ENCODE results near the gene HDDC2.

Gene HDDC2

DNA sequence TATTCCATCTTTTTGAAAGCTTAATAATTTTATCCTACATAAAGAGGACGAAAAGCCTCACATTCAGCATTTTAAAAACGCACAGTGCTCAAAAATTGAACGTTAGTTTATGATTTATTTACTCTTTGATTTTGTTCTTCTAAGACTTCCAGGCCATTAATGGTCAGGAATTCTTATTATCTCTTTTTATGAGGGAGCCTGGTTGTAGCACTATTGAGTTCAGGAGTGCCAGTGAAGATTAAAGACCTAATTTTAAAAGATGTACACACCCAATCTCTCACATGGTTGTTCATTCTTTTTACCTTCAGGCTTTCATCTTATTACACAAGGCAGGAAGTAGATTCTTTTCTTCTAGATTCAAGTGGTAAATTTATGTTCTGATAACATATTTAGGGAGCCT lies 68.6 kb downstream of the HDDC2 start:
- TF ChIP-seq, protein P1, sequence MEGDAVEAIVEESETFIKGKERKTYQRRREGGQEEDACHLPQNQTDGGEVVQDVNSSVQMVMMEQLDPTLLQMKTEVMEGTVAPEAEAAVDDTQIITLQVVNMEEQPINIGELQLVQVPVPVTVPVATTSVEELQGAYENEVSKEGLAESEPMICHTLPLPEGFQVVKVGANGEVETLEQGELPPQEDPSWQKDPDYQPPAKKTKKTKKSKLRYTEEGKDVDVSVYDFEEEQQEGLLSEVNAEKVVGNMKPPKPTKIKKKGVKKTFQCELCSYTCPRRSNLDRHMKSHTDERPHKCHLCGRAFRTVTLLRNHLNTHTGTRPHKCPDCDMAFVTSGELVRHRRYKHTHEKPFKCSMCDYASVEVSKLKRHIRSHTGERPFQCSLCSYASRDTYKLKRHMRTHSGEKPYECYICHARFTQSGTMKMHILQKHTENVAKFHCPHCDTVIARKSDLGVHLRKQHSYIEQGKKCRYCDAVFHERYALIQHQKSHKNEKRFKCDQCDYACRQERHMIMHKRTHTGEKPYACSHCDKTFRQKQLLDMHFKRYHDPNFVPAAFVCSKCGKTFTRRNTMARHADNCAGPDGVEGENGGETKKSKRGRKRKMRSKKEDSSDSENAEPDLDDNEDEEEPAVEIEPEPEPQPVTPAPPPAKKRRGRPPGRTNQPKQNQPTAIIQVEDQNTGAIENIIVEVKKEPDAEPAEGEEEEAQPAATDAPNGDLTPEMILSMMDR (conservative IDR thresholded peaks at IDR 0.05; ENCODE audit: control insufficient read depth, insufficient read depth, low read depth, low read length) = no peak

DNA sequence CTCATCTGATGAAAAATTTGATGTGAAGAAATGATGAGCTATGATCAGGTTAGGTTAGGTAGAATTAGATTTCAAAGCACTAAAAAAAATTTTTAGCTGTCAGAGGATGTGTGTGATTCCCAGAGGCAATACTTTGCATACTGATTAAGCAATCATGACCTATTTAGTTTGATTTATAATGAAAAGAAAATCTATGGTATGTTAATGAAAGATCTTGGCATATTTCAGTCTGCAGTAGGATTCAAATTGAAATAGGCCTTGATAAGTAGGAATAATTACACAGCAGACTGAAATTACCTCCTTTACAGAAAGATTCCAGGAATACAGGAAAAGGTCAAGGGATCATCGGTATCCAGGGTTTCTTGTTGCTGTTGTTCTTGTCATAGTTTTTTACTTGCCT lies 69.3 kb downstream of the HDDC2 start:
- TF ChIP-seq, protein P1 (conservative IDR thresholded peaks at IDR 0.05; ENCODE audit: control insufficient read depth, insufficient read depth, low read depth, low read length) = no peak
- H3K4me3 ChIP-seq (ENCODE audit: control insufficient read depth, low read depth, low read length) = no peak overlapping the region
- DNase-seq (ENCODE audit: low read depth) = peak; percentile 25

More for the DNA sequence above, 68.6 kb downstream of the HDDC2 start:
- DNase-seq (ENCODE audit: low read depth) = no peak
- no peak overlapping the region for H3K4me3 ChIP-seq (ENCODE audit: control insufficient read depth, low read depth, low read length)

DNA sequence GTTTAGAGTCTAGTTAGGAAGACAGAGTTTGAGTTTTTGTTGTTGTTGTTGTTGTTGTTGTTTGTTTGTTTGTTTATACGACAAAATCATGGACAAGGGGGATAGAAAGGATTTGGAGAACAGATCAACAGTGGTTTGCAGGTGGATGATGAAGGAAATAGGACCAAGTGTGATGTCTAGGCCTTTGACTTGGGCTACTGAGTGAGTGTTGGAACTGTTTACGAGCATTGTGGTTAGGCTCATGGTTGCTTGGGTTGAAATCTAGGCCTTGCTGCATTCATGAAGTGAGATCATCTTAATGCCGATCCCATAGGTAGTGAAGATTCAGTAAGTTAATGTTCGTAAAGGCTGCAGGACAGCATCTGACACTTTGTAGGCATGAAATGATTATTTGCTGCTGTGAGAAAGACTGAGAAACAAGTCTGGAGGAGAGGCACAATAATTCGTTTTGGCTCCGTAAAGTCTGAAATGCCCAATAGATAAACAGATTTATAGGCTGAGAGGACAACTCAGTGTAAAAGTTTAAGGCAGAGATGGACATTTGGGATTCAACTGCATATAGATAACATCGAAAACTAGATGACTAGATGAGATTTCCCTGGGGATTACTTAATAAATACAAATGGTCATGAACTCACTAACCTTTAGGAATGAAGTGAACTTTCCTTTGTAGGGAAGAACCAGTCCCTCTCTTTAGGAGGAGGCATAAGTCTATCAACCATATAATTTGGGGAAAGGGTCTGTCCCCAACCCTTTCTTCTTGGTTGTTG lies 70.0 kb downstream of the HDDC2 start:
- TF ChIP-seq, protein P1 (conservative IDR thresholded peaks at IDR 0.05; ENCODE audit: control insufficient read depth, insufficient read depth, low read depth, low read length) = no peak

DNA sequence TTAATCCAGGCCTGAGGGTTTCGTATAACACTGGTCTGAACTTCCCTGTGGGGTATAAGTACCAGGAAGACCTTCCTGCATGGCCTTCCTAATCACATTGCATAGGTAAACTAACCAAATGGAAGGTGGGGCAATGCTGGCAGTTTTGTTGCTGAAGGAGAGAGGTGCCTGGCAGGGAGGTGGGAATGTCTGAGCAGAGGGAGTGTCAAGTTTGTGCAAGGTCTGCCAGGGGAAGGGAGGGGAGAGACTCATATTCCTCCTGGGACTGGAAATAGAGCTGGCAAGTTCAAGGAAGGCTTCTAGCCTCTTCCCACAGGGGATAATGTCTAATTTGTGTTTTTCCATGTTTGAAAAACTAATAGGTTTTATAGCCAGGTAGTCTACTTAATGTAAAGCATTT lies 70.6 kb downstream of the HDDC2 start:
- no peak for DNase-seq (ENCODE audit: low read depth)
- H3K4me3 ChIP-seq (ENCODE audit: control insufficient read depth, low read depth, low read length) = no peak overlapping the region
- TF ChIP-seq, protein P1 (conservative IDR thresholded peaks at IDR 0.05; ENCODE audit: control insufficient read depth, insufficient read depth, low read depth, low read length) = no peak

More for the DNA sequence above, 70.0 kb downstream of the HDDC2 start:
- DNase-seq (ENCODE audit: low read depth) = no peak
- no peak overlapping the region for H3K4me3 ChIP-seq (ENCODE audit: control insufficient read depth, low read depth, low read length)

DNA sequence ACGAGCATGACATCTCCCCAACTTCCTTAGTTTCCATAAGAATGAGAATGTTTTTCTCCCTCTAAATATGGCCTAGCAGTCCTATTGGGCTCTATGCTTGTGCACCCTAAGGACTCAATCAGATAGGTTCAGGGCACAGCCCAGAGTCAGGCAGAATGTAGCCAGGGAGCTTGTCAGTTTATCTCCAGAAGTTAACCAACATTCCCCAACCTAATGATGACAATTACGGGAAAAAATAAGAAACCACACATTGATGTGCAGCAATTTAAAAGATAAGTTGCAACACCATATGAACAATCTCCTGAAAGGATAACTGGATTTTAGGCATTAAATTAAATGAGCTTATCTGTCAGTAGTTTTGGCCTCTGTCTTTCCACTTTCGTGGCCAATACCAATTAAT lies 71.1 kb downstream of the HDDC2 start:
- TF ChIP-seq, protein P1 (conservative IDR thresholded peaks at IDR 0.05; ENCODE audit: control insufficient read depth, insufficient read depth, low read depth, low read length) = no peak
- H3K4me3 ChIP-seq (ENCODE audit: control insufficient read depth, low read depth, low read length) = no peak overlapping the region
- no peak for DNase-seq (ENCODE audit: low read depth)

DNA sequence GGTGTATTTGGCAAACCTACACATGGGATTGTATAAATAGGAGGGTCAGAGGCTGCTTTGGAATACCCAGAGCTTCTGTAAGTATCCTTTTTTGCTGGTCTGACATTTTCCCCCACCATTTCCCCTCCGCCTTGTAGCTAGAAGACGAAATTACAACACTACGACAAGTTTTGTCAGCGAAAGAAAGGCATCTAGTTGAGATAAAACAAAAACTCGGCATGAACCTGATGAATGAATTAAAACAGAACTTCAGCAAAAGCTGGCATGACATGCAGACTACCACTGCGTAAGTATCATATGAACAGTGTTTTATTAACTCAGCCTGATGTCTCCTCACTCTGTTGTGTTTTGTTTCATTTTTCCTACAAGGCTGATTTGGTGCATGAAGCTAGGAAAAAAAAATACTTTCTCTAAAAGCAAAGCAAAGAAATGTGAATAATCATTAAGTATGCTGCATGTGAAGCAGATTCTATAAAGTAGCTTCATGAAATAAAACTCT lies 72.7 kb downstream of the HDDC2 start:
- TF ChIP-seq, protein P1 (conservative IDR thresholded peaks at IDR 0.05; ENCODE audit: control insufficient read depth, insufficient read depth, low read depth, low read length) = no peak
- DNase-seq (ENCODE audit: low read depth) = no peak
- no peak overlapping the region for H3K4me3 ChIP-seq (ENCODE audit: control insufficient read depth, low read depth, low read length)

Data from fibroblast of mammary gland (primary cell).